Progenitor cell of endocrine pancreas (in vitro differentiated cells): Measurements from ENCODE around the gene DNER. TPM values are rescaled to one million over a fixed set of nuclear protein-coding genes. Genes with fewer than 3 reads are reported as not detected.

ENCODE experiments used
- DNase-seq: peaks from one replicate; pipeline ENCODE4 v3.0.0; 2021; ENCODE audit warnings: low spot score; ENCODE audit not compliant: unreplicated experiment
- H3K27ac Mint-ChIP-seq: 2 replicates; pipeline ENCODE4 v1.8.0; 2021; ENCODE audit warnings: mild to moderate bottlenecking, moderate library complexity, mixed read lengths
- H3K27me3 Mint-ChIP-seq: 2 replicates; pipeline ENCODE4 v1.8.0; 2021; ENCODE audit warnings: mixed read lengths
- H3K36me3 Mint-ChIP-seq: 2 replicates; pipeline ENCODE4 v1.8.0; 2022; ENCODE audit warnings: mixed read lengths; ENCODE audit not compliant: insufficient read depth
- H3K4me1 Mint-ChIP-seq: 2 replicates; pipeline ENCODE4 v1.8.0; 2021; ENCODE audit warnings: low read depth, mixed read lengths
- H3K4me3 Mint-ChIP-seq: 2 replicates; pipeline ENCODE4 v1.8.0; 2021; ENCODE audit warnings: low read depth, mild to moderate bottlenecking, moderate library complexity, mixed read lengths
- H3K9me3 Mint-ChIP-seq: 2 replicates; pipeline ENCODE4 v1.8.0; 2021; ENCODE audit warnings: low read depth, mixed read lengths
- total RNA-seq: library from RNA; stranded (reverse); gene quantifications from 2 replicates; pipeline ENCODE4 v1.2.1, GENCODE V29; 2021
- TF ChIP-seq, protein P1 (sequence below): fragments of 200-600 bp; sonication (generic); IDR thresholded peaks from one replicate; pipeline ENCODE4 v1.5.0; 2021; ENCODE audit warnings: antibody characterized with exemption, mild to moderate bottlenecking; ENCODE audit not compliant: unreplicated experiment

Gene DNER
- total RNA-seq, 1 donor from 2014 or later = 0.91 TPM

DNA sequence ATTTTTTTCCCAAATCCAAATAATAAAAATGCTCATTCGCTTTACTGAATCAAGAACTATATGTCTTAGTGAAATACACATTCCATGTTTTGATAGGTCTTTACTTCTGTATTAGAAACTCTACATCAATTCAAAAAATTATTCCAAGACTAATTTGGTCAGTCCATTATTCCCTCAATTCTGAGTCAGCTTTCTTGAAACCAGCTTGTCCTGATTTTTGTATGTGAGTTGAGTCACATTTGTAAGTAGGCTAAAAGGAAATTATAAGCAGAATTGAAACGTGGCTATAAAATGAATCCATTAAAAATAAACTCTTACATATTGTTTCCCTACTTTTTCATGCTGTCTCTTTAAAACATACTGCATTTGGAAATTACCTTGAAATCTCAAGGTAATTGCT lies 113.0 kb downstream of the DNER start:
- Mint-ChIP-seq H3K27ac (no peak overlapping the region), H3K27me3 (peaks cover 14% of the 10 kb centered on the region), H3K4me3 (no peak overlapping the region), H3K9me3 (no peaks in the 10 kb centered on the region), H3K4me1 (no peaks in the 10 kb centered on the region), H3K36me3 (no peaks in the 10 kb centered on the region)
- DNase-seq = no peak
- TF ChIP-seq, protein P1, sequence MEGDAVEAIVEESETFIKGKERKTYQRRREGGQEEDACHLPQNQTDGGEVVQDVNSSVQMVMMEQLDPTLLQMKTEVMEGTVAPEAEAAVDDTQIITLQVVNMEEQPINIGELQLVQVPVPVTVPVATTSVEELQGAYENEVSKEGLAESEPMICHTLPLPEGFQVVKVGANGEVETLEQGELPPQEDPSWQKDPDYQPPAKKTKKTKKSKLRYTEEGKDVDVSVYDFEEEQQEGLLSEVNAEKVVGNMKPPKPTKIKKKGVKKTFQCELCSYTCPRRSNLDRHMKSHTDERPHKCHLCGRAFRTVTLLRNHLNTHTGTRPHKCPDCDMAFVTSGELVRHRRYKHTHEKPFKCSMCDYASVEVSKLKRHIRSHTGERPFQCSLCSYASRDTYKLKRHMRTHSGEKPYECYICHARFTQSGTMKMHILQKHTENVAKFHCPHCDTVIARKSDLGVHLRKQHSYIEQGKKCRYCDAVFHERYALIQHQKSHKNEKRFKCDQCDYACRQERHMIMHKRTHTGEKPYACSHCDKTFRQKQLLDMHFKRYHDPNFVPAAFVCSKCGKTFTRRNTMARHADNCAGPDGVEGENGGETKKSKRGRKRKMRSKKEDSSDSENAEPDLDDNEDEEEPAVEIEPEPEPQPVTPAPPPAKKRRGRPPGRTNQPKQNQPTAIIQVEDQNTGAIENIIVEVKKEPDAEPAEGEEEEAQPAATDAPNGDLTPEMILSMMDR = no peak

DNA sequence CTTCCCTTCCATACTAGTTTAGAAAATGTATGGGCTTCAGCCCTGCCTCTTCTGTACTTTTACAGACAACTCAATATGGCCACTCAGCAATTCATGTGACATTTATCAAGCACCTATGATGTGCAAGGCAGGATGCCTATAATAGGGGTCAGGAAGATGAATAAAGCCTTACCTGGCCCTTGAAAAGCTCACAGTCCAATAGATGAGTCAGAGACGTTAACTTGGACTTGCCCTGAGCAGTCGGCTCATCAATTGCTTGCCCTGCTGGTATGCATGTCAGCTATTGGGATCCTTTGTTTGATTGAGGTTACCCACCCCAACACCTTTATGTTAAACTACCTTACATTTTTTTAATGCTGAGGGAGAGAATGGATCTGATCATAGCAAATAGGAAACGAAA lies 116.1 kb downstream of the DNER start:
- DNase-seq = no peak
- Mint-ChIP-seq H3K4me3 (no peak overlapping the region), H3K36me3 (no peaks in the 10 kb centered on the region), H3K9me3 (no peaks in the 10 kb centered on the region), H3K27ac (no peak overlapping the region), H3K27me3 (peaks cover 10% of the 10 kb centered on the region), H3K4me1 (no peaks in the 10 kb centered on the region)
- TF ChIP-seq, protein P1 = no peak

DNA sequence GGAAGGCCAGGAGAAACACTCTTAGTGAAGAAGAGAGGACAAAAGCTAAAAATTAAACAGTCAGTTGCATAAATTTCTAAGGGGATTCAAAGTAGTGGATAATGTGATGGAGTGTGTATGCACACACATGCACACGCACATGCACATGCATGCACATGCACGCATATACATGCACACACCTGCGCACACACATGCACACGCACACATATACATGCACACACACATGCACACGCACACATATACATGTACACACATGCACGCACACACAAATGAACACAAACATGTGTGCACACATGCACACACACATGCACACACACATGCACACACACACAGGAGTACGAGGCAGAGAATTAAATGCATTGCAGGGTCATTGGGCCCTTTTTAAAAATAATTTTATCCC lies 117.6 kb downstream of the DNER start:
- no peak for DNase-seq
- H3K27me3 Mint-ChIP-seq = peaks cover 12% of the 10 kb centered on the region
- H3K9me3 Mint-ChIP-seq = no peaks in the 10 kb centered on the region
- H3K4me3 Mint-ChIP-seq = no peak overlapping the region
- no peaks in the 10 kb centered on the region for H3K4me1 Mint-ChIP-seq
- no peaks in the 10 kb centered on the region for H3K36me3 Mint-ChIP-seq
- no peak overlapping the region for H3K27ac Mint-ChIP-seq
- TF ChIP-seq, protein P1 = no peak

DNA sequence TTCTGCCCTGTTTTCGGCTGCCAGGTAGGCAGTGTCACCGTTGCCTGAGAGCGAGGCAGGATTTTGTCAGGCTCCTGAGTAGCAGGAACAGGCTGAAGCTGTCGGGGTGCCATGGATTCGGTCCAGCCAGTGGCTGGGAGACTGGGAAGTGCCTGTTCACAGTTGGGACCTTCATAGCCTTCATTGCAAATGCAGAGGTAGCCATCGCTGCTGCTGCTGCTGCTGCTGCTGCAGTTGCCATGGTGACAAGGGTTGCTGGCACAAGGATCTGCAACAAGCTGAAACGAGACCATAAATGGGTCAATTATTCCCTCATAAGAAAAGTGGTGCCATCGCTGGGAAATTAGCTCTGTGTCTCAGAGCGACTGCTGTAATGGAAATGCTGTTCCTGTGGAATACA lies 122.7 kb downstream of the DNER start:
- Mint-ChIP-seq H3K36me3 (no peaks in the 10 kb centered on the region), H3K27ac (no peak overlapping the region), H3K27me3 (peaks cover 13% of the 10 kb centered on the region), H3K9me3 (no peaks in the 10 kb centered on the region), H3K4me1 (peaks cover 1% of the 10 kb centered on the region), H3K4me3 (no peak overlapping the region)
- DNase-seq = no peak
- TF ChIP-seq, protein P1 = no peak

- TF ChIP-seq, protein P1 = peak; percentile 91
- peaks cover 1% of the 10 kb centered on the region for H3K4me1 Mint-ChIP-seq
- H3K27ac Mint-ChIP-seq = no peak overlapping the region
- H3K36me3 Mint-ChIP-seq = no peaks in the 10 kb centered on the region
- H3K9me3 Mint-ChIP-seq = no peaks in the 10 kb centered on the region
- H3K4me3 Mint-ChIP-seq = peak overlapping the region; percentile 32
- peaks cover 13% of the 10 kb centered on the region for H3K27me3 Mint-ChIP-seq
- DNase-seq = peak; percentile 74
These were observed 127.3 kb downstream of the DNER start for GRCh38 chr2:229586746-229587705.
